Lung (tissue), 12 donors: ENCODE results near the gene SPRR5. TPM values are rescaled to one million over a fixed set of nuclear protein-coding genes. Genes with fewer than 3 reads are reported as not detected.

Experiments used
- ATAC-seq: fragments of 200-7000 bp; cut with Tn5 transposase; one replicate; pipeline ENCODE4 v1.9.1; 2020; ENCODE audit warnings: moderate number of reproducible peaks; ENCODE audit not compliant: insufficient read depth, low FRiP score
- DNase-seq, 3 donors: peaks; one replicate each; pipeline ENCODE4 v3.0.0-alpha.2; 2013 to 2017
- H3K27ac ChIP-seq, 2 donors: one replicate each; pipeline ENCODE4 v1.5.1; 2013; ENCODE audit warnings: mild to moderate bottlenecking in 2 of 2, moderate library complexity in 2 of 2, control low read depth in 1 of 2, inconsistent platforms in 1 of 2, low read depth in 1 of 2, low read length in 1 of 2
- H3K27me3 ChIP-seq, 3 donors: one replicate each; pipeline ENCODE4 v1.5.1; 2013; ENCODE audit warnings: low read length in 2 of 3; ENCODE audit not compliant: control insufficient read depth in 3 of 3, insufficient read depth in 3 of 3
- H3K36me3 ChIP-seq, 4 donors: one replicate each; pipeline ENCODE4 v1.5.1; 2013; ENCODE audit warnings: low read length in 4 of 4, mild to moderate bottlenecking in 1 of 4, moderate library complexity in 1 of 4; ENCODE audit not compliant: control insufficient read depth in 4 of 4, insufficient read depth in 4 of 4
- H3K4me1 ChIP-seq, 5 donors: one replicate each; pipeline ENCODE4 v1.5.1; 2013; ENCODE audit warnings: low read length in 5 of 5, mild to moderate bottlenecking in 2 of 5, moderate library complexity in 1 of 5; ENCODE audit not compliant: control insufficient read depth in 5 of 5, insufficient read depth in 5 of 5
- H3K4me3 ChIP-seq: one replicate; pipeline ENCODE4 v1.5.1; 2013; ENCODE audit warnings: mild to moderate bottlenecking, control low read depth, moderate library complexity
- H3K9ac ChIP-seq, 2 donors: one replicate each; pipeline ENCODE4 v1.5.1; 2013; ENCODE audit warnings: low read length in 2 of 2, control low read depth in 1 of 2; ENCODE audit not compliant: insufficient read depth in 1 of 2
- H3K9me3 ChIP-seq, 4 donors: one replicate each; pipeline ENCODE4 v1.5.1; 2013; ENCODE audit warnings: low read length in 3 of 4, mild to moderate bottlenecking in 1 of 4, moderate library complexity in 1 of 4; ENCODE audit not compliant: control insufficient read depth in 4 of 4, insufficient read depth in 3 of 4
- WGBS, 2 donors: extraction: QIAGEN DNeasy Blood & Tissue Kit; methylation state at CpG; one replicate each; pipeline ENCODE4 v1.1.7; 2013; 5-methylcytosine and 5-hydroxymethylcytosine counted together
- polyA plus RNA-seq, 2 donors: library from polyadenylated mRNA; stranded (reverse); fragments of 200-250 nt; gene quantifications; one replicate each; pipeline ENCODE4 v1.2.1, GENCODE V29; 2013
- total RNA-seq, 2 donors: library from RNA; depleted of rRNA in 1 of 2; stranded (reverse); fragments of >200 nt in 1 of 2; gene quantifications; one replicate each; pipeline ENCODE4 v1.2.1, GENCODE V29; 2014 to 2021
- TF ChIP-seq, protein P1 (sequence below): IDR thresholded peaks from 2 replicates; pipeline ENCODE4 v1.5.1; 2012; ENCODE audit warnings: mild to moderate bottlenecking; ENCODE audit errors: control extremely low read depth, extremely low read depth
- donor health status: control.
- donor health status: control.
- donor health status: Bipolar disorder and iron deficiency.
- donor health status: healthy.
- donor health status: DM: yes; HTN: yes; CAD: no.

The SPRR5 gene
- total and polyA plus RNA-seq, 4 donors, result 0.05 TPM; not detected in 3

DNA sequence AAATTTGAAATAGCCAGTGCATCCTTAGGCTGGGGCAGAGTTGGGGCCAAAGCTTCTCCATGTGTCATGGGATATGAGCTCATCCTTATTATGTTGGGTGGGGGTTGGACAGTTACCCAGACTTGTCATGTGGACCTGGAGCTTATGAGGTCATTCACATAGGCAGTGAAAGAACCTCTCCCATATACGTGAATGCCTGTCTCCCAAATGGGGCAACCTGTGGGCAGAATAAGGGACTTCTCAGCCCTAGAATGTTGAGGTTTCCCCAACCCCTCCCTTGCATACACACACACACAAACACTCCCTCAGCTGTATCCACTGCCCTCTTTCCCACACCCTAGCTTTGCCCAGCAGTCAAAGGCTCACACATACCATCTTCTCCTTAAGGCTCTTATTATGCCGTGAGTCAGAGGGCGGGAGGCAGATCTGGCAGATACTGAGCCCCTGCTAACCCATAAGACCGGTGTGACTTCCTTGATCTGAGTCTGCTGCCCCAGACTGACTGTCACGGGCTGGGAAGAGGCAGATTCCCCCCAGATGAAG lies 40.9 kb upstream of the SPRR5 start:
- H3K4me3 ChIP-seq, result no peak overlapping the region
- H3K27me3 ChIP-seq, result no peaks in the 10 kb centered on the region
- ATAC-seq (no peak), DNase-seq (no peak)
- no peak overlapping the region for H3K27ac ChIP-seq
- H3K9ac ChIP-seq, result no peak overlapping the region
- TF ChIP-seq, protein P1, sequence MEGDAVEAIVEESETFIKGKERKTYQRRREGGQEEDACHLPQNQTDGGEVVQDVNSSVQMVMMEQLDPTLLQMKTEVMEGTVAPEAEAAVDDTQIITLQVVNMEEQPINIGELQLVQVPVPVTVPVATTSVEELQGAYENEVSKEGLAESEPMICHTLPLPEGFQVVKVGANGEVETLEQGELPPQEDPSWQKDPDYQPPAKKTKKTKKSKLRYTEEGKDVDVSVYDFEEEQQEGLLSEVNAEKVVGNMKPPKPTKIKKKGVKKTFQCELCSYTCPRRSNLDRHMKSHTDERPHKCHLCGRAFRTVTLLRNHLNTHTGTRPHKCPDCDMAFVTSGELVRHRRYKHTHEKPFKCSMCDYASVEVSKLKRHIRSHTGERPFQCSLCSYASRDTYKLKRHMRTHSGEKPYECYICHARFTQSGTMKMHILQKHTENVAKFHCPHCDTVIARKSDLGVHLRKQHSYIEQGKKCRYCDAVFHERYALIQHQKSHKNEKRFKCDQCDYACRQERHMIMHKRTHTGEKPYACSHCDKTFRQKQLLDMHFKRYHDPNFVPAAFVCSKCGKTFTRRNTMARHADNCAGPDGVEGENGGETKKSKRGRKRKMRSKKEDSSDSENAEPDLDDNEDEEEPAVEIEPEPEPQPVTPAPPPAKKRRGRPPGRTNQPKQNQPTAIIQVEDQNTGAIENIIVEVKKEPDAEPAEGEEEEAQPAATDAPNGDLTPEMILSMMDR, result no peak
- 62 to 68% methylated on average over 5 of the region's 5 CpGs for WGBS, 2 donors
- no peaks in the 10 kb centered on the region for H3K4me1 ChIP-seq
- H3K9me3 ChIP-seq, result peaks cover 0 to 4% (median 0%) of the 10 kb centered on the region in 4 donors
- H3K36me3 ChIP-seq, result no peaks in the 10 kb centered on the region

DNA sequence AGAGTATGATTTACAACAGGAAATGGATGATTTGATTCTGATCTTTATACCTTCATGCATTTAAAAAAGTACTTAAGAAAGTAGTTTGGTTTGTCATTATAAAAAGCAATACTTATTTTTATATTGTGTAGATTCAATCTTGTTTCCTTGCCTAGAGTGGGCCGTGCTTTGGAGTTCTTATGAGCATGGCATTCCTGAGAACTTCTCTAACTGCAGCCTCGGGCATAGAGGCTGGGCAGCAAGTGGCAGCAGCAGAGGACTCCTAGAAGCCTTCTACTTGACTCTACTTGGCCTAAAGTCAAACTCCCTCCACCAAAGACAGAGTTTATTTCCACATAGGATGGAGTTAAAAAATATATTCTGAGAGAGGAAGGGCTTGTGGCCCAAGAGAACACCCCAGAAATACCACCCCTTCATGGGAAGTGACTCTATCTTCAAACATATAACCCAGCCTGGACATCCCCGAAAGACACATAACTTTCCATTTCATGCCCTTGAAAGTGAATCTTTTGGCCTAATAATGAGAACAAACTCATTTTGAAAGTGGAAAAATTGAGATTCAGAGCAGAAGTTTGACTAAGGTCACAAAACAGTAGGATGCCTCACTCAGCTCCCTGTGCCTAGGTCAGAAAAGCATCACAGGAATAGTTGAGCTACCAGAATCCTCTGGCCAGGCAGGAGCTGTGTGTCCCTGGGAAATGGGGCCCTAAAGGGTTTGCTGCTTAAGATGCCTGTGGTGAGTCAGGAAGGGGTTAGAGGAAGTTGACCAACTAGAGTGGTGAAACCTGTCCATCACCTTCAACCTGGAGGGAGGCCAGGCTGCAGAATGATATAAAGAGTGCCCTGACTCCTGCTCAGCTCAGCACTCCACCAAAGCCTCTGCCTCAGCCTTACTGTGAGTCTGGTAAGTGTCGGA lies 39.1 kb upstream of the SPRR5 start, which contains the start of gene IVL:
TSS of gene IVL (plus strand) at position 861 of the 916 bp plus-strand sequence. CDS start 1,252 bp downstream, outside the sequence.
- no peaks in the 10 kb centered on the region for H3K36me3 ChIP-seq
- no peak within 1 kb of the TSS for H3K4me3 ChIP-seq
- peak in 1 of 3 donors; percentile 8 for DNase-seq
- 65 to 82% methylated on average over 4 of the region's 4 CpGs for WGBS, 2 donors
- no peak within 1 kb of the TSS for H3K27ac ChIP-seq
- H3K27me3 ChIP-seq, result no peaks in the 10 kb centered on the region
- TF ChIP-seq, protein P1, result no peak
- ATAC-seq, result no peak
- H3K9me3 ChIP-seq, result peaks cover 0 to 7% (median 0%) of the 10 kb centered on the region in 4 donors
- no peaks in the 10 kb centered on the region for H3K4me1 ChIP-seq
- no peak within 1 kb of the TSS for H3K9ac ChIP-seq

DNA sequence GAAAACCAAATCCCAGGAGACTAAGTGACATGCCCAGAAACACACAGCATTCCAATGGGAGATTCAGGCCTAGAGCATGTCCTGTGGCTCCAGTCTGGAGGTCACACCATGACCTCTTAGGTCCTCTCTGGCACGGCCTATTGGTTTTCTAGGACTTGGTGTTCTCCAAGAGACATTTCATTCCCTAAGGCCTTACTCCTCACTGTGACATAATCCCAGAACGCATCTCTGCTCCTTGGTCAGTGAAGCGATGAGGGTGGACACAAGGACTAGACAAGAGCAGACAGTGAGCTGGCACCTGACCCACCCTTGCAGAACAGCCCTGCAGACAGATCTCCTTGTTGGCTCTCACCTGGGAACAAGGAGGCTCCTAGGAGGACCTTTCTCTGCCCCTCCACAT lies 37.8 kb upstream of the SPRR5 start:
- no peak for ATAC-seq
- no peak for DNase-seq
- H3K36me3 ChIP-seq, result no peaks in the 10 kb centered on the region
- 86 to 96% methylated on average over 3 of the region's 3 CpGs for WGBS, 2 donors
- H3K27me3 ChIP-seq, result no peaks in the 10 kb centered on the region
- no peak overlapping the region for H3K4me3 ChIP-seq
- no peaks in the 10 kb centered on the region for H3K4me1 ChIP-seq
- no peak overlapping the region for H3K9ac ChIP-seq
- no peak overlapping the region for H3K27ac ChIP-seq
- peaks cover 0 to 7% (median 0%) of the 10 kb centered on the region in 4 donors for H3K9me3 ChIP-seq
- TF ChIP-seq, protein P1, result no peak
